GM12892 (cell line): ENCODE results near the gene SARNP.

Experiments
- POLR2A ChIP-seq: IDR thresholded peaks from 2 replicates; pipeline ENCODE4 v1.6.1; 2011; ENCODE audit warnings: low read depth, low read length, control low read depth
- POLR2AphosphoS5 ChIP-seq: IDR thresholded peaks from 2 replicates; pipeline ENCODE4 v1.6.1; 2011; ENCODE audit warnings: low read depth, low read length, control low read depth
- TAF1 ChIP-seq: IDR thresholded peaks from 2 replicates; pipeline ENCODE4 v1.6.1; 2011; ENCODE audit warnings: low read depth, mild to moderate bottlenecking, control low read depth, low read length, borderline replicate concordance

DNA sequence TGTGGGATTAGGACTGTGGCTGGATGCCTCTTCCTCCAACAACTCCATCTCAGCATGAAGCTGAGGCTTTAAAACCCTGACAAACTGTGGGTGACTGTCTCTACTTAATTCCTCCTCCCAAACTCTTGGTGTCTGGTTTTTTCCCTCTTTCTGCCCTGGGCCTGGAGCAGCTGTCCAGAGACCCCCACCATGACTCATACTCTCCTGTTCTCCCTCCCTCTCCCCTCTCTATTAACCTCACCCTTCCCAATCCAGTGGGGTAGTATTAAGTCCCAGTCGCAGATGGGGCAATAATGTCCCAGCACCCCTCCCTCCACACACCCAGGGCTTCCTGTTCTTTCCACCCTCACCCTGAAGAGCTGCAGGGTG is 13.9 kb upstream of the SARNP start:
- no peak for TF ChIP-seq POLR2A
- no peak for TF ChIP-seq TAF1
- no peak for TF ChIP-seq POLR2AphosphoS5
